ENCODE measurements around the gene DISC1. TPM values are rescaled to one million over a fixed set of nuclear protein-coding genes. Genes with fewer than 3 reads are reported as not detected.
"Not testable (repeated sequence)": the region's sequence is repeated elsewhere in the genome, so short reads cannot be mapped to it uniquely, and the experiment has no call there.

Gene DISC1
- polyA plus RNA-seq, 1 experiment, result 5.4 TPM

- no peak for DNase-seq (ENCODE audit: low read depth, low spot score)
- Histone ChIP-seq H3K4me3 (ENCODE audit: low read depth, low read length) (no peak overlapping the region), H3K9me3 (ENCODE audit: control insufficient read depth, insufficient read depth, low read length) (no peaks in the 10 kb centered on the region), H3K27ac (ENCODE audit: low read depth, low read length) (no peak overlapping the region), H3K27me3 (ENCODE audit: control insufficient read depth, insufficient read depth, low read length) (no peaks in the 10 kb centered on the region)
- peak; percentile 33 for TF ChIP-seq CTCF (IDR thresholded peaks at IDR 0.05; ENCODE audit: low read depth, low read length)
- CTCF ChIA-PET, result interaction anchor here (0.7 to 1.3 kb wide), 4 partner anchors 16 to 227 kb away, joined by 3 to 6 read pairs (median 5); no protein-coding TSS in a partner anchor
- POLR2A ChIA-PET, result no interaction called here
These were observed 42.5 kb upstream of the DISC1 start for GRCh38 chr1:231584117-231584516.

- H3K9me3 ChIP-seq (ENCODE audit: control insufficient read depth, insufficient read depth, low read length), result no peaks in the 10 kb centered on the region
- ChIA-PET CTCF (interaction anchor here (0.6 to 1.3 kb wide), 6 partner anchors 15 to 228 kb away, joined by 3 to 9 read pairs (median 5); no protein-coding TSS in a partner anchor), POLR2A (interaction anchor here (0.5 kb wide), 1 partner anchor 167 kb away, joined by 3 read pairs; no protein-coding TSS in a partner anchor)
These were observed 41.7 kb upstream of the DISC1 start for GRCh38 chr1:231584921-231585320.

GRCh38 chr1:231590453-231591198, 36.0 kb upstream of the DISC1 start:
- H3K27ac ChIP-seq (ENCODE audit: low read depth, low read length), result no peak overlapping the region
- peak; percentile 91 for TF ChIP-seq CTCF (IDR thresholded peaks at IDR 0.05; ENCODE audit: low read depth, low read length)
- CTCF ChIA-PET, result interaction anchor here (0.6 to 2.4 kb wide), 21 partner anchors 8 to 254 kb away, joined by 3 to 43 read pairs (median 6); partner anchors contain the start of genes EXOC8 and SPRTN
- peak; percentile 49 for DNase-seq (ENCODE audit: low read depth, low spot score)
- POLR2A ChIA-PET, result no interaction called here
- no peaks in the 10 kb centered on the region for H3K27me3 ChIP-seq (ENCODE audit: control insufficient read depth, insufficient read depth, low read length)
- H3K4me3 ChIP-seq (ENCODE audit: low read depth, low read length), result no peak overlapping the region
- no peaks in the 10 kb centered on the region for H3K9me3 ChIP-seq (ENCODE audit: control insufficient read depth, insufficient read depth, low read length)

More at GRCh38 chr1:231584921-231585320, 41.7 kb upstream of the DISC1 start:
- DNase-seq (ENCODE audit: low read depth, low spot score), result no peak
- TF ChIP-seq CTCF (IDR thresholded peaks at IDR 0.05; ENCODE audit: low read depth, low read length), result no peak
- Histone ChIP-seq H3K27ac (ENCODE audit: low read depth, low read length) (no peak overlapping the region), H3K4me3 (ENCODE audit: low read depth, low read length) (no peak overlapping the region), H3K27me3 (ENCODE audit: control insufficient read depth, insufficient read depth, low read length) (no peaks in the 10 kb centered on the region)

- H3K4me3 ChIP-seq (ENCODE audit: low read depth, low read length), result no peak overlapping the region
- no peak for DNase-seq (ENCODE audit: low read depth, low spot score)
- TF ChIP-seq CTCF (IDR thresholded peaks at IDR 0.05; ENCODE audit: low read depth, low read length), result no peak
- no peak overlapping the region for H3K27ac ChIP-seq (ENCODE audit: low read depth, low read length)
- ChIA-PET POLR2A (no interaction called here), CTCF (interaction anchor here (1.0 to 2.4 kb wide), 6 partner anchors 10 to 235 kb away, joined by 4 to 43 read pairs (median 10); no protein-coding TSS in a partner anchor)
- no peaks in the 10 kb centered on the region for H3K9me3 ChIP-seq (ENCODE audit: control insufficient read depth, insufficient read depth, low read length)
- H3K27me3 ChIP-seq (ENCODE audit: control insufficient read depth, insufficient read depth, low read length), result no peaks in the 10 kb centered on the region
These were observed 35.1 kb upstream of the DISC1 start for GRCh38 chr1:231591466-231591865.

GRCh38 chr1:231592809-231593208, 33.8 kb upstream of the DISC1 start:
- Histone ChIP-seq H3K4me3 (ENCODE audit: low read depth, low read length) (no peak overlapping the region), H3K27ac (ENCODE audit: low read depth, low read length) (no peak overlapping the region), H3K27me3 (ENCODE audit: control insufficient read depth, insufficient read depth, low read length) (no peaks in the 10 kb centered on the region), H3K9me3 (ENCODE audit: control insufficient read depth, insufficient read depth, low read length) (no peaks in the 10 kb centered on the region)
- no peak for DNase-seq (ENCODE audit: low read depth, low spot score)
- POLR2A ChIA-PET, result no interaction called here
- CTCF ChIA-PET, result interaction anchor here (0.6 to 1.0 kb wide), 3 partner anchors 15 to 235 kb away, joined by 3 to 12 read pairs (median 3); no protein-coding TSS in a partner anchor
- TF ChIP-seq CTCF (IDR thresholded peaks at IDR 0.05; ENCODE audit: low read depth, low read length), result no peak

- POLR2A ChIA-PET, result not testable (repeated sequence)
- CTCF ChIA-PET, result interaction anchor here (0.9 to 1.0 kb wide), 2 partner anchors 235 to 236 kb away, joined by 3 to 12 read pairs; no protein-coding TSS in a partner anchor
These were observed 33.3 kb upstream of the DISC1 start for GRCh38 chr1:231593264-231593663.

More at GRCh38 chr1:231593264-231593663, 33.3 kb upstream of the DISC1 start:
- not testable (repeated sequence) for H3K9me3 ChIP-seq (ENCODE audit: control insufficient read depth, insufficient read depth, low read length); H3K4me3 ChIP-seq (ENCODE audit: low read depth, low read length); H3K27ac ChIP-seq (ENCODE audit: low read depth, low read length); H3K27me3 ChIP-seq (ENCODE audit: control insufficient read depth, insufficient read depth, low read length); DNase-seq (ENCODE audit: low read depth, low spot score)
